HPDE6-E6E7 (cell line): ENCODE measurements around the gene KRTAP1-4.
"Not testable (repeated sequence)": the region's sequence is repeated elsewhere in the genome, so short reads cannot be mapped to it uniquely, and the experiment has no call there.

Experiments used
- DNase-seq: peaks from one replicate; pipeline ENCODE4 v3.0.0; 2011; ENCODE audit warnings: missing footprints; ENCODE audit errors: extremely low spot score

KRTAP1-4 gene

GRCh38 chr17:41029633-41030245 is at the start of gene KRTAP1-4:
Gene KRTAP1-4 (minus strand): TSS chr17:41030195. CDS start chr17:41030078, 117 bp downstream.
- DNase-seq = no peak

GRCh38 chr17:41076788-41077187 is 46.8 kb upstream of the KRTAP1-4 start:
- DNase-seq = no peak

GRCh38 chr17:41073676-41074075 is 43.7 kb upstream of the KRTAP1-4 start:
- no peak for DNase-seq

- DNase-seq = no peak
Observed at GRCh38 chr17:41071606-41072360, 41.8 kb upstream of the KRTAP1-4 start.

GRCh38 chr17:41069031-41069430 is 39.0 kb upstream of the KRTAP1-4 start:
- DNase-seq = no peak

- DNase-seq = no peak
Observed at GRCh38 chr17:41067281-41067680, 37.3 kb upstream of the KRTAP1-4 start.

- peak; percentile 48 for DNase-seq
Observed at GRCh38 chr17:41065829-41066624, 36.0 kb upstream of the KRTAP1-4 start, which contains the start of gene KRTAP2-4. Gene KRTAP2-4 (minus strand): TSS chr17:41065879. CDS start chr17:41065845, 34 bp downstream.

GRCh38 chr17:41065016-41065689 is 35.2 kb upstream of the KRTAP1-4 start:
- DNase-seq = not testable (repeated sequence)

- DNase-seq = no peak
Observed at GRCh38 chr17:41064301-41064700, 34.3 kb upstream of the KRTAP1-4 start.

- DNase-seq = no peak
Observed at GRCh38 chr17:41063449-41063848, 33.5 kb upstream of the KRTAP1-4 start.

GRCh38 chr17:41061964-41062363 is 32.0 kb upstream of the KRTAP1-4 start:
- no peak for DNase-seq

- peak; percentile 50 for DNase-seq
Observed at GRCh38 chr17:41060052-41060604, 30.1 kb upstream of the KRTAP1-4 start, which contains the start of gene KRTAP2-3. Gene KRTAP2-3 (minus strand): TSS chr17:41060114. CDS start chr17:41060050, 64 bp downstream.

- DNase-seq = peak; percentile 31
Observed at GRCh38 chr17:41059276-41060051, 29.5 kb upstream of the KRTAP1-4 start.

- DNase-seq = no peak
Observed at GRCh38 chr17:41058741-41059140, 28.7 kb upstream of the KRTAP1-4 start.

- DNase-seq = no peak
Observed at GRCh38 chr17:41057547-41057946, 27.6 kb upstream of the KRTAP1-4 start.

- not testable (repeated sequence) for DNase-seq
Observed at GRCh38 chr17:41055130-41055529, 25.1 kb upstream of the KRTAP1-4 start, which contains the start of gene KRTAP2-2. Gene KRTAP2-2 (minus strand): TSS chr17:41055230. CDS start chr17:41055211, 19 bp downstream.

GRCh38 chr17:41054556-41054955 is 24.6 kb upstream of the KRTAP1-4 start:
- DNase-seq = not testable (repeated sequence)

GRCh38 chr17:41054025-41054424 is 24.0 kb upstream of the KRTAP1-4 start:
- DNase-seq = no peak

- no peak for DNase-seq
Observed at GRCh38 chr17:41052566-41052965, 22.6 kb upstream of the KRTAP1-4 start.

GRCh38 chr17:41049110-41049509 is 19.1 kb upstream of the KRTAP1-4 start:
- DNase-seq = peak; percentile 22
